H1 (cell line): ENCODE measurements around the gene ESPNL. TPM values are rescaled to one million over a fixed set of nuclear protein-coding genes. Genes with fewer than 3 reads are reported as not detected.

Experiments used
- CTCF ChIA-PET: fragments of 300-600 bp; sonication (Branson Sonifier 250); formaldehyde crosslinking; loops from one replicate; lab custom pipeline; 2021; ENCODE audit not compliant: partially characterized antibody; lab: Charles Lee
- POLR2A ChIA-PET: fragments of 300-600 bp; sonication (Branson Sonifier 250); formaldehyde crosslinking; loops from one replicate; lab custom pipeline; 2021; ENCODE audit warnings: inconsistent platforms; ENCODE audit not compliant: partially characterized antibody; lab: Charles Lee
- DNase-seq, 2 experiments: peaks; one replicate each; pipeline versions ENCODE4 v3.0.0 to v3.0.0-alpha.2; 2010 to 2022; ENCODE audit warnings: low spot score in 2 of 2, low read depth in 1 of 2, mixed read lengths in 1 of 2
- FAIRE-seq: peaks from 2 replicates; lab custom pipeline; 2011; peaks lifted over from hg19 to GRCh38; lab: Jason Lieb, UNC
- H2AFZ ChIP-seq: 2 replicates; pipeline ENCODE4 v1.8.1; 2012; ENCODE audit warnings: low read length, inconsistent platforms
- H2AK5ac ChIP-seq: 2 replicates; pipeline ENCODE4 v1.6.1; 2013; ENCODE audit warnings: low read depth, low read length
- H2BK120ac ChIP-seq: replicated peaks from 2 replicates; pipeline ENCODE3; 2013; ENCODE audit warnings: low read depth, low read length, inconsistent platforms
- H2BK12ac ChIP-seq: 2 replicates; pipeline ENCODE4 v1.6.1; 2013; ENCODE audit warnings: low read depth, low read length
- H2BK15ac ChIP-seq: 2 replicates; pipeline ENCODE4 v1.6.1; 2013; ENCODE audit warnings: low read length
- H2BK20ac ChIP-seq: 2 replicates; pipeline ENCODE4 v1.6.1; 2013; ENCODE audit warnings: low read length
- H2BK5ac ChIP-seq: 2 replicates; pipeline ENCODE4 v1.6.1; 2013; ENCODE audit warnings: low read depth, low read length
- H3K14ac ChIP-seq: 2 replicates; pipeline ENCODE4 v1.6.1; 2013; ENCODE audit warnings: inconsistent platforms; ENCODE audit not compliant: insufficient read length
- H3K18ac ChIP-seq: 2 replicates; pipeline ENCODE4 v1.6.1; 2013; ENCODE audit warnings: low read length; ENCODE audit errors: extremely low read depth
- H3K23ac ChIP-seq: 2 replicates; pipeline ENCODE4 v1.6.1; 2013; ENCODE audit warnings: inconsistent platforms; ENCODE audit not compliant: insufficient read length
- H3K23me2 ChIP-seq: 2 replicates; pipeline ENCODE4 v1.6.1; 2013; ENCODE audit warnings: low read depth, low read length
- H3K27ac ChIP-seq: 2 replicates; pipeline ENCODE4 v1.6.1; 2011; ENCODE audit warnings: low read depth, low read length, inconsistent platforms
- H3K27me3 ChIP-seq, 4 experiments: replicated peaks in 1 of 4; 1 replicate in 1 of 4; 2 replicates in 3 of 4; pipeline versions ENCODE4 v1.6.1 to v1.8.1; 2011 to 2013; ENCODE audit warnings: low read length in 3 of 4, mild to moderate bottlenecking in 3 of 4, inconsistent platforms in 2 of 4, mixed read lengths in 2 of 4, moderate library complexity in 1 of 4; ENCODE audit not compliant: control insufficient read depth in 3 of 4, insufficient read depth in 3 of 4; ENCODE audit errors: extremely low read depth in 1 of 4
- H3K36me3 ChIP-seq, 4 experiments: 2 replicates each; pipeline versions ENCODE4 v1.6.1 to v1.8.1; 2011 to 2013; ENCODE audit warnings: mild to moderate bottlenecking in 4 of 4, low read length in 3 of 4, moderate library complexity in 2 of 4, control low read depth in 1 of 4, inconsistent platforms in 1 of 4; ENCODE audit not compliant: insufficient read depth in 4 of 4, control insufficient read depth in 2 of 4
- H3K4ac ChIP-seq: replicated peaks from 2 replicates; pipeline ENCODE3; 2013; ENCODE audit warnings: low read length, low read depth, mixed read lengths, inconsistent platforms; ENCODE audit not compliant: insufficient read length
- H3K4me1 ChIP-seq, 4 experiments: replicated peaks in 1 of 4; 1 replicate in 1 of 4; 2 replicates in 3 of 4; pipeline versions ENCODE4 v1.6.1 to v1.8.1; 2011 to 2013; ENCODE audit warnings: low read length in 3 of 4, inconsistent platforms in 2 of 4, mixed read lengths in 1 of 4; ENCODE audit not compliant: insufficient read depth in 4 of 4, control insufficient read depth in 3 of 4
- H3K4me2 ChIP-seq, 2 experiments: 2 replicates each; pipeline versions ENCODE4 v1.6.1 to v1.8.1; 2011 to 2013; ENCODE audit warnings: low read depth in 2 of 2, low read length in 2 of 2, control low read depth in 1 of 2, inconsistent platforms in 1 of 2, mild to moderate bottlenecking in 1 of 2; ENCODE audit not compliant: insufficient read depth in 1 of 2
- H3K4me3 ChIP-seq, 4 experiments: fragments of 200-600, 300-600 bp in 1 of 4; sonication (generic), shearing (Covaris generic), sonication (Bioruptor Twin) in 1 of 4; 2 replicates each; pipeline versions ENCODE4 v1.5.1 to v1.8.1; 2011 to 2016; ENCODE audit warnings: low read length in 4 of 4, low read depth in 3 of 4, control low read depth in 2 of 4, inconsistent platforms in 2 of 4, mild to moderate bottlenecking in 2 of 4, mixed read lengths in 1 of 4, moderate library complexity in 1 of 4; ENCODE audit not compliant: insufficient read depth in 2 of 4; ENCODE audit errors: extremely low read depth in 1 of 4
- H3K56ac ChIP-seq: replicated peaks from 2 replicates; pipeline ENCODE3; 2013; ENCODE audit warnings: low read depth, mild to moderate bottlenecking, mixed read lengths, low read length, inconsistent platforms; ENCODE audit not compliant: insufficient read length
- H3K79me1 ChIP-seq: 2 replicates; pipeline ENCODE4 v1.6.1; 2013; ENCODE audit warnings: low read depth, low read length, control low read depth
- H3K79me2 ChIP-seq, 2 experiments: 2 replicates each; pipeline versions ENCODE4 v1.6.1 to v1.8.1; 2012 to 2013; ENCODE audit warnings: low read length in 2 of 2, mild to moderate bottlenecking in 2 of 2, inconsistent platforms in 1 of 2; ENCODE audit not compliant: insufficient read depth in 2 of 2, control insufficient read depth in 1 of 2
- H3K9ac ChIP-seq, 4 experiments: replicated peaks in 1 of 4; 1 replicate in 1 of 4; 2 replicates in 3 of 4; pipeline versions ENCODE4 v1.6.1 to v1.8.1; 2011 to 2013; ENCODE audit warnings: low read depth in 3 of 4, low read length in 3 of 4, control low read depth in 2 of 4, mild to moderate bottlenecking in 2 of 4, moderate library complexity in 2 of 4, inconsistent platforms in 1 of 4; ENCODE audit errors: extremely low read depth in 1 of 4
- H3K9me3 ChIP-seq, 2 experiments: 2 replicates each; pipeline versions ENCODE4 v1.6.1 to v1.8.1; 2012 to 2013; ENCODE audit warnings: mild to moderate bottlenecking in 2 of 2, moderate library complexity in 2 of 2, control low read depth in 1 of 2, inconsistent platforms in 1 of 2, low read depth in 1 of 2, low read length in 1 of 2, mixed read lengths in 1 of 2; ENCODE audit not compliant: insufficient read depth in 2 of 2
- H4K20me1 ChIP-seq, 2 experiments: replicated peaks in 1 of 2; 2 replicates each; pipeline versions ENCODE3 to v1.8.1; 2011 to 2013; ENCODE audit warnings: inconsistent platforms in 2 of 2, low read length in 2 of 2, mild to moderate bottlenecking in 1 of 2; ENCODE audit not compliant: insufficient read depth in 2 of 2, control insufficient read depth in 1 of 2
- H4K5ac ChIP-seq: 2 replicates; pipeline ENCODE4 v1.6.1; 2013; ENCODE audit warnings: low read length, low read depth, mixed read lengths, inconsistent platforms; ENCODE audit not compliant: insufficient read length
- H4K8ac ChIP-seq: 2 replicates; pipeline ENCODE4 v1.8.0; 2013; ENCODE audit warnings: mild to moderate bottlenecking, moderate library complexity, low read length, inconsistent platforms; ENCODE audit not compliant: insufficient read depth; ENCODE audit errors: extremely low read depth
- H4K91ac ChIP-seq: replicated peaks from 2 replicates; pipeline ENCODE3; 2013; ENCODE audit warnings: low read length, mixed read lengths, inconsistent platforms; ENCODE audit not compliant: insufficient read length
- BCL11A ChIP-seq, 2 experiments: IDR thresholded peaks; one replicate each; pipeline ENCODE4 v1.6.1; 2011; ENCODE audit warnings: low read depth in 2 of 2, low read length in 2 of 2, mild to moderate bottlenecking in 2 of 2
- GABPA ChIP-seq: IDR thresholded peaks from 2 replicates; pipeline ENCODE4 v1.6.1; 2011; ENCODE audit warnings: mild to moderate bottlenecking, low read length, moderate library complexity, borderline replicate concordance; ENCODE audit not compliant: insufficient read depth
- HDAC2 ChIP-seq, 2 experiments: fragments of 300-600 bp in 1 of 2; sonication (generic) in 1 of 2; IDR thresholded peaks; 2 replicates each; pipeline ENCODE4 v1.6.1; 2011 to 2012; ENCODE audit warnings: low read depth in 2 of 2, low read length in 2 of 2, mild to moderate bottlenecking in 2 of 2, moderate library complexity in 2 of 2, borderline replicate concordance in 1 of 2, inconsistent platforms in 1 of 2
- HDAC6 ChIP-seq: IDR thresholded peaks from one replicate; pipeline ENCODE4 v1.7.1; 2012; ENCODE audit warnings: low read depth, mild to moderate bottlenecking, inconsistent platforms, low read length, moderate library complexity
- KDM1A ChIP-seq: fragments of 200-600, 300-600 bp; sonication (generic); IDR thresholded peaks from 2 replicates; pipeline ENCODE4 v1.7.1; 2016; ENCODE audit warnings: mild to moderate bottlenecking, low read length, borderline replicate concordance
- TEAD4 ChIP-seq: IDR thresholded peaks from 2 replicates; pipeline ENCODE4 v1.6.1; 2012; ENCODE audit warnings: low read depth, low read length, inconsistent platforms, mixed read lengths
- WGBS, 2 experiments: shearing (Covaris generic) in 1 of 2; methylation state at CpG; one replicate each; pipeline versions ENCODE4 v1.1.6 to v1.1.7; 2013 to 2015; ENCODE audit warnings: low lambda C conversion rate in 2 of 2, mixed read lengths in 2 of 2, inconsistent platforms in 1 of 2, low coverage in 1 of 2, missing lambda C conversion rate in 1 of 2; ENCODE audit not compliant: insufficient replicate concordance in 2 of 2, insufficient coverage in 1 of 2, insufficient read length in 1 of 2; ENCODE audit errors: extremely low coverage in 1 of 2, missing lambda C conversion rate in 1 of 2; 5-methylcytosine and 5-hydroxymethylcytosine counted together
- polyA plus RNA-seq, 7 experiments: library from polyadenylated mRNA; depleted of rRNA in 3 of 7; stranded (reverse) in 5 of 7; unstranded in 2 of 7; fragments of >200 nt in 5 of 7; fragments of 200-250 nt in 2 of 7; gene quantifications; 1 replicate in 5 of 7; 2 replicates in 1 of 7; 4 replicates in 1 of 7; pipeline versions ENCODE4 v1.2.1 to v1.2.3, GENCODE V29; 2011 to 2013; ENCODE audit warnings: missing spikeins in 2 of 7, mixed read lengths in 2 of 7
- total RNA-seq: library from RNA; stranded (reverse); fragmentation: NEBNext Ultra II Directional; extraction: Animal tissue kit (Norgen Biotek cat#: 25700); gene quantifications from 2 replicates; pipeline ENCODE4 v1.2.1, GENCODE V29; 2021
- TF ChIP-seq, protein P1 (sequence below), 3 experiments: IDR thresholded peaks; 1 replicate in 2 of 3; 2 replicates in 1 of 3; pipeline versions ENCODE4 v1.5.1 to v1.6.1; 2011; ENCODE audit warnings: low read length in 3 of 3, mild to moderate bottlenecking in 3 of 3, inconsistent platforms in 2 of 3, low read depth in 1 of 3, moderate library complexity in 1 of 3; ENCODE audit not compliant: insufficient read depth in 1 of 3; ENCODE audit errors: control extremely low read depth in 1 of 3

ESPNL gene
- total and polyA plus RNA-seq, 2 of the 8 experiments (the other 6 are each of a cell fraction or from before 2014, with no cell fraction given): 0.68 to 1.3 TPM

- H2AK5ac ChIP-seq: 0 out of 2 replicates have a peak overlapping the region, but pooled peaks have one; percentile 94
- CTCF ChIA-PET: interaction anchor here (1.6 kb wide), 1 partner anchor 14 kb away, joined by 4 read pairs; no protein-coding TSS in a partner anchor
- no peak overlapping the region for H3K56ac ChIP-seq
- POLR2A ChIA-PET: interaction anchor here (1.1 to 1.8 kb wide), 2 partner anchors 9 to 24 kb away, joined by 3 to 4 read pairs; no protein-coding TSS in a partner anchor
- no peak overlapping the region for H3K4me2 ChIP-seq
- no peak overlapping the region for H4K8ac ChIP-seq
- H3K23me2 ChIP-seq: peaks cover 15% of the 10 kb centered on the region
- H4K5ac ChIP-seq: no peak overlapping the region
- 0 out of 4 replicates have a peak, but pooled peaks cover 0 to 4% of the 10 kb centered on the region in 2 experiments for H3K9me3 ChIP-seq
- peaks cover 0 to 14% of the 10 kb centered on the region in 2 experiments for H4K20me1 ChIP-seq
- H2BK12ac ChIP-seq: no peak overlapping the region
- no peak overlapping the region for H3K9ac ChIP-seq
- no peak overlapping the region for H3K14ac ChIP-seq
- no peaks in the 10 kb centered on the region; a peak in 1 of 8 replicates for H3K36me3 ChIP-seq
- no peak overlapping the region for H3K23ac ChIP-seq
- no peaks in the 10 kb centered on the region for H3K79me2 ChIP-seq
- H2BK120ac ChIP-seq: no peak overlapping the region
- no peak for FAIRE-seq
- H3K4ac ChIP-seq: no peak overlapping the region
- H3K4me3 ChIP-seq: no peak overlapping the region
- WGBS, 2 experiments: 84% methylated on average over 14 of the region's 20 CpGs; no CpG with 5 or more reads in 1 of the 2 experiments
- H2BK15ac ChIP-seq: no peak overlapping the region
- no peak overlapping the region for H3K18ac ChIP-seq
- no peak overlapping the region for H3K27ac ChIP-seq
- no peak overlapping the region; the same call in 1 of the 2 replicates for H2BK5ac ChIP-seq
- no peak for DNase-seq
- peaks cover 0 to 17% (median under 1%) of the 10 kb centered on the region in 4 experiments; a peak in 2 of 7 replicates for H3K4me1 ChIP-seq
- H3K27me3 ChIP-seq: no peaks in the 10 kb centered on the region; a peak in 1 of 7 replicates
- no peaks in the 10 kb centered on the region for H3K79me1 ChIP-seq
- H4K91ac ChIP-seq: no peak overlapping the region
- H2BK20ac ChIP-seq: no peak overlapping the region
- no peak overlapping the region for H2AFZ ChIP-seq
- TF ChIP-seq TEAD4: no peak
- no peak for TF ChIP-seq BCL11A (IDR thresholded peaks at IDR 0.05; ENCODE audit: low read depth in 2 of 2, low read length in 2 of 2)
- no peak for TF ChIP-seq HDAC2 (IDR thresholded peaks at IDR 0.05; ENCODE audit: borderline replicate concordance in 1 of 2, low read depth in 2 of 2, low read length in 2 of 2)
- TF ChIP-seq GABPA: no peak
- no peak for TF ChIP-seq HDAC6
- no peak for TF ChIP-seq KDM1A
- TF ChIP-seq, protein P1, sequence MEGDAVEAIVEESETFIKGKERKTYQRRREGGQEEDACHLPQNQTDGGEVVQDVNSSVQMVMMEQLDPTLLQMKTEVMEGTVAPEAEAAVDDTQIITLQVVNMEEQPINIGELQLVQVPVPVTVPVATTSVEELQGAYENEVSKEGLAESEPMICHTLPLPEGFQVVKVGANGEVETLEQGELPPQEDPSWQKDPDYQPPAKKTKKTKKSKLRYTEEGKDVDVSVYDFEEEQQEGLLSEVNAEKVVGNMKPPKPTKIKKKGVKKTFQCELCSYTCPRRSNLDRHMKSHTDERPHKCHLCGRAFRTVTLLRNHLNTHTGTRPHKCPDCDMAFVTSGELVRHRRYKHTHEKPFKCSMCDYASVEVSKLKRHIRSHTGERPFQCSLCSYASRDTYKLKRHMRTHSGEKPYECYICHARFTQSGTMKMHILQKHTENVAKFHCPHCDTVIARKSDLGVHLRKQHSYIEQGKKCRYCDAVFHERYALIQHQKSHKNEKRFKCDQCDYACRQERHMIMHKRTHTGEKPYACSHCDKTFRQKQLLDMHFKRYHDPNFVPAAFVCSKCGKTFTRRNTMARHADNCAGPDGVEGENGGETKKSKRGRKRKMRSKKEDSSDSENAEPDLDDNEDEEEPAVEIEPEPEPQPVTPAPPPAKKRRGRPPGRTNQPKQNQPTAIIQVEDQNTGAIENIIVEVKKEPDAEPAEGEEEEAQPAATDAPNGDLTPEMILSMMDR (IDR thresholded peaks at IDR 0.05; ENCODE audit: control extremely low read depth in 1 of 3, insufficient read depth in 1 of 3, low read depth in 1 of 3, low read length in 3 of 3): no peak
These were observed 25.2 kb downstream of the ESPNL start for GRCh38 chr2:238125127-238125885.
